GM19025 (cell line): ENCODE measurements around the gene ADI1.

Experiments
- ATAC-seq: cut with Tn5 transposase; IDR thresholded peaks from one replicate; pipeline ENCODE4 v1.9.1; 2021; ENCODE audit warnings: mild to moderate bottlenecking, low read depth, moderate library complexity; ENCODE audit not compliant: unreplicated experiment

The ADI1 gene, protein sequence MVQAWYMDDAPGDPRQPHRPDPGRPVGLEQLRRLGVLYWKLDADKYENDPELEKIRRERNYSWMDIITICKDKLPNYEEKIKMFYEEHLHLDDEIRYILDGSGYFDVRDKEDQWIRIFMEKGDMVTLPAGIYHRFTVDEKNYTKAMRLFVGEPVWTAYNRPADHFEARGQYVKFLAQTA

GRCh38 chr2:3519255-3520205 lies at the start of gene ADI1:
ADI1 (minus strand) TSS chr2:3519531; CDS start chr2:3519487, 44 bp downstream.
- ATAC-seq: peak; percentile 57

- no peak for ATAC-seq
These were observed 47.5 kb upstream of the ADI1 start for GRCh38 chr2:3566806-3567205.

- ATAC-seq: no peak
These were observed 45.8 kb upstream of the ADI1 start for GRCh38 chr2:3565117-3565516.

DNA sequence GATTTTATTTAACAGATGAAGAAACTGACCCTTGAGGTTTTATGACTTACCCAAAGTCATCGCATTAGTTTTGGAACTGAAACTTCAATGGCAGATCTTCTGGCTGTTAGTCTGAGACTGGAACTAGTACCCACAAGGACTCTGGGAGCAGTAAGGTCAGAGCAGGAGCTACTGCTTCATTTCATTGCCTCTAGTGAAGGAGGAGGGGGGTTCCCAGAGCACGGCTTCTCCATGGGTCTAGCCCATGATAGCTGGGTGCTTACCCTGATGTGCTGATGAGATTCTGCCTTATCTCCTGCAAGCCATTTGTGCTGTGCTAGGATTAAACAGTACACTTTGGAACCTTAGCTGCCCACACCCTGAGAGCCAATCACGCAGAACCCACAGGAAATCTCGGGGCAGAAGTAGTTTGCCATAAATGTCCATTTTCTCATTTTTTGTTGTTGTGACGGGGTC lies 44.2 kb upstream of the ADI1 start:
- peak; percentile 45 for ATAC-seq

- peak; percentile 92 for ATAC-seq
These were observed 39.1 kb upstream of the ADI1 start, which contains the start of gene RNASEH1 for GRCh38 chr2:3558205-3559014. RNASEH1 (minus strand) TSS chr2:3558333; CDS start chr2:3558260, 73 bp downstream.

DNA sequence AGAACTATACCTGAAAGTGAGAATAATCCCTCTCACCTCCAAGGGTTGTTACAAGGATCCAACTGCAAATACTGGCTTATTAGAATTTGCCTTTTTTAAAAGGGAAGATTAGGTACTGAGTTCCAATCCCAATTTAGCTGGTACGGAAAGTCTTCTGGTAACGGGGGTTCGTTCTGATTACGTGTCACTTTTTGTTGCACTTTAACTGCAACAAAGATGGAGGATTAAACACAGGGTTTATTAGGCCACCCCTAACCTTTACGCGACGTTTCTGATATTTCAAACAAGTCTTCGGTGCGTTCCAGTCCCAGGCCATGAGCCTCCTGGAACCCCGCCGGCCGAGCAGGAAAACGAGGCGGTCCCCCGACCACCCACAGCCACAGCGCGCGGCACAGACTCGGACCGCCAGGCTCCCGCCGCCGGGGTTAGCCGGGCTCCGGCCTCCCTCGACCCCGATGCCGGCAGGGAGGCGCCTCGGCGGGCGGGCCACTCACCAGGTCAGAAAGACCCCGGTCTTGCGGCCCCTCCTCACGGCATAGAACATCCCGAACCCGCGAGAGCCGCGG lies 38.4 kb upstream of the ADI1 start:
- peak; percentile 13 for ATAC-seq

DNA sequence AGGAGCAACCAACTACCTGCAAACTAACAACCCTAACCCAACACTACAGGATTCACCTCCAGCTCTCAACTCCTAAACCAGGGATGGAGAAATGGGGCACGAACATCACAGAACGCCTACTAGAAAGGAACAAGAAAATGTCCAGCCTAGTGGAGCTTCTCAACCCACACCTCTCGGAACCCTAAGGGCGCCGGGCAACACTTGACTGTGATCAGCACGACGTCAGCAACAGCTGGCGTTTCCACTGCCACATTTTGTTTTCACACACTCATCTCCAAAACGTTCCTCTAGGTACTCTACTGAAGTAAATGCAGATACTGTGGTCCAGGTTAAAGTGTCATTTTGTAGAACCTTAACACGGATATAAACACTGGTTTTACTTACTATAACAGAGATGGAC lies 34.6 kb upstream of the ADI1 start:
- no peak for ATAC-seq

DNA sequence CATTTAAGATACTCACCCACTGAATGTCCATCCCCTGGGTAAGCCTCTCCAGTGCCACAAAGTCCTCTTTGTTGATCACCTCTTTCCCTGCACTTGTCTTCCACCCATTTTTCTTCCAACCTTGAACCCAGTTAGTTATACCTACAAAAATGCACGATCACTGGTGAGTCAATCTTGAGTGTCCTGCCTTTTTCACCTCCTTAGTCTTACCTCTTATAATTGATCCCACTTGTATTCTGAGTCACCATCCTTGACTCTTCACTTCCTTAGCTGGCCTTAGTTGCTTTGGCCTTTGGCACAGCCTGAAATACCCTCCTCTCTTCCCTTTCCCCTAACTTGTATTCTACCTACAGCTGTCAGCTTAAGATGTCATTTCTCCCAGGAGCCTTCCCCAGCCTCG lies 28.6 kb upstream of the ADI1 start:
- no peak for ATAC-seq

- no peak for ATAC-seq
These were observed 26.6 kb upstream of the ADI1 start for GRCh38 chr2:3545788-3546478.

DNA sequence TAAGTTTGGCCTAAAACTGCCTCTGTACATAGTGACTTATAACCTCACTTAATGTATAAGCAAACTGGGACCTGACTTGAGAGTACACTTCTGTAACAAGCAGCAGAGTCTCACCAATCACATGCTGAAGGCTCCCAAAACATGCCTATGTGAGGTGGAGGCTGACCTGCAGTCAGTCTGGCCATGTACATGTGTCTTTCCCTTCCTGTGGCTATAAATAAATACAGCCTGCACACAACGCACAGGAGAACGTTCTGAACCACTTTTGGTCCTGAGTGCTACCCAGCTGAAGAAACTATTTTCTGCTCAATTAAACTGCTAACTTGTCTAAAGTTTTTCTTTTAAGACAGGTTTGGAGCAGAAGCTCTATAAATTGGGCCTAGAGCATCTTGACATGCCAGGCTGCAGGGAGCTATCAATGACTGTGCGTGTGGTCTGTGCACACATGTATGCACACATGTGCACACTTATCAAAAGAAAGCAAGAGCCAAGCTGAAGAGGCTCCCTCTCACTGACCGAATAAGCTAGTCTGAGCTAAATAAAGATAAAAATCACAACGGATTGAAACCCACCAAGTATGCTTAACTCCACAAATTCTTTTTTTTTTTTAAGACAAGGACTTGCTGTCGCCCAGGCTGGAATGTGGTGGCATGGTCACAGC lies 23.8 kb upstream of the ADI1 start:
- ATAC-seq: no peak

DNA sequence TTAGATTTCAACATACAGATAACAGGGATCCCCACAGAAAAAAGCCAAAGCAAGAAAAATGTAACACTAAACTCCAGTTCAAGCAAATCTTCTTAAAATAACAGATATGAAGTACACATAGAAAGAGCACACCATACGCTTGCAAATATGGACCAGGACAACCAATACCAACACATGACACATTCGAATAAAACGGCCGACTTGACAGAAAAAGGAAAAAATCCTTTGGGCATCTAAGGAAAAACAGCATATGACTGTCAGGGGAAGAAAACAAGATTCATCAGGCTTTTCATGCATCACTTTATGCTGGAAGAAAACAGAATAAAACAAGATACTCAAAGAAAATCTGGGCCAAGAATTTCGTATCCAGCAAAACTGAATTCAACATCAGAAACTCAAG lies 22.8 kb upstream of the ADI1 start:
- ATAC-seq: no peak

DNA sequence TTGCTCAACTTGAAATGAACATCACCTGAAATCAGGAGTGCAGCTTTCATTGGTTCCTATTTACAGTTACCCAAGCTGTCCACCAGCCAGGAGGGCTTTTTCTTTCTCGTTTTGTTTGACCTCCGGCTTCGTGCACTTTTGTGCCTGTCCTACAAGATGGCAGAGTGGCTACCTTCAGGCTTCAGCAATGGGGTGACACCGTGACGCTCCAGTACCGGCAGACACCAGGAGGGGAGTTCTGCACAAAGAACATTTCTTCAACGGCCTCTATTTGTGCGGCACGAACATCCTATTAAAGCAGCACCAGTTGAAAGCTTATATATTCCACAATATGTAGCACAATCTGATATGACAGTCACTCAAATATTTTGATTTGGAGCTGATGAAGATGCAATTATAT lies 20.5 kb upstream of the ADI1 start:
- ATAC-seq: no peak

DNA sequence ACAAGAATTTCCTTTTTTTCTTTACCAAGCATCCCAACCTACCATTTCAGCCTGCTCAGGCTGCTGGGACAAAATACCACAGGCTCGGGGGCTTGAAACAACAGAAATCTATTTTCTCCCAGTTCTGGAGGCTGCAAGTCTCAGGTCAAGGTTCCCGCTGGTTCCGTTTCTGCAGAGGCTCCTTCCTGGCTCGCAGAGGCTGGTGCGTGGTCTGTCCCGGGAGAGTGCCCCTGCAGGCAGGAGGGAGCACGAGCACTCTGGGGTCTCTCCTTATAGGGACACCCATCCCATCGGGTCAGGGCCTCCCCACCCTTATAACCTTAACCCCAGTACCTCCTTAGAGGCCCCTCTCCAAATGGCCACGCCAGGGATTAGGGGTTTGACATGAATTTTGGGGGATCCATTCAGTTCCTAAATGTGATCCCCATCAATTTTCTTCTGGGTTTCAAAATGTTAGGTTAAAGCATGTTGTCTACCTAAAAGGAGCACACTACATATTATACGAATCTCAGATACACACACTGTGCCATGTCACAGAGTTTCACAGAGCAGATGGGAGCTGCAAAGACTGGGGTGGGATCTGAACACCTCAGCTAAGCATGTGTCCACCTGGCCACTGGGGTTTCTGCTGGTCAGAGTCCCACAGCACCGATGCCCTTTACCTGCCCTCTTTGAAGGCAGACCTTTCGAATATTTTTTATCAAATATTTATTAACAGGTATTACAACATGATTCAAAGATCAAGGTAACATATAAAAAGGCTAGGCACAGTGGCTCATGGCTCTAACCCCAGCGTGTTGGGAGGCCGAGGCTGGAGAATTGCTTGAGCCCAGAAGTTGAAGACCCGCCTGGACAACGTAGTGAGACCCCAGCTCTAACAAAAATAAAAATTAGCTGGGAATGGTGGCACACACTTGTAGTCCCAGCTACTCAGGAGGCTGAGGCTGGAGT lies 17.6 kb upstream of the ADI1 start:
- ATAC-seq: no peak

GRCh38 chr2:3535794-3536681 lies 16.7 kb upstream of the ADI1 start:
- ATAC-seq: no peak

DNA sequence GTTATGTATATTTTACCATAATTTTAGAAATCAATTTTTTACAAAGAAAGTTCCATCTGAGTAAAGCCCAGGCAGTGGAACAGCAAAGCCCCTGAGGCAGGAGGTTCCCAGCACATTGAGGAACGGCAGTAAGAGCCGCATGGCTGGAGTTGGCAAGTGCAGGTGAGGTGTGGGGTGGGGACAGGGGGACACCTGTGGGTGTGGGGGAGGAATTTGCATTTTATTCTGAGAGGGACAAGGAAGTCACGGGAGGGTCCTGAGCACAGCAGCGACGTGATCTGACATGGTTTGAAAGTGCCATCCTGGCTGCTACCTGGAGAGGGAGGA lies 16.1 kb upstream of the ADI1 start:
- ATAC-seq: no peak

GRCh38 chr2:3534251-3534814 lies 15.0 kb upstream of the ADI1 start:
- no peak for ATAC-seq

GRCh38 chr2:3533836-3534235 lies 14.5 kb upstream of the ADI1 start:
- no peak for ATAC-seq
